ENCODE results near the gene DCTN2.

DCTN2 gene

DNA sequence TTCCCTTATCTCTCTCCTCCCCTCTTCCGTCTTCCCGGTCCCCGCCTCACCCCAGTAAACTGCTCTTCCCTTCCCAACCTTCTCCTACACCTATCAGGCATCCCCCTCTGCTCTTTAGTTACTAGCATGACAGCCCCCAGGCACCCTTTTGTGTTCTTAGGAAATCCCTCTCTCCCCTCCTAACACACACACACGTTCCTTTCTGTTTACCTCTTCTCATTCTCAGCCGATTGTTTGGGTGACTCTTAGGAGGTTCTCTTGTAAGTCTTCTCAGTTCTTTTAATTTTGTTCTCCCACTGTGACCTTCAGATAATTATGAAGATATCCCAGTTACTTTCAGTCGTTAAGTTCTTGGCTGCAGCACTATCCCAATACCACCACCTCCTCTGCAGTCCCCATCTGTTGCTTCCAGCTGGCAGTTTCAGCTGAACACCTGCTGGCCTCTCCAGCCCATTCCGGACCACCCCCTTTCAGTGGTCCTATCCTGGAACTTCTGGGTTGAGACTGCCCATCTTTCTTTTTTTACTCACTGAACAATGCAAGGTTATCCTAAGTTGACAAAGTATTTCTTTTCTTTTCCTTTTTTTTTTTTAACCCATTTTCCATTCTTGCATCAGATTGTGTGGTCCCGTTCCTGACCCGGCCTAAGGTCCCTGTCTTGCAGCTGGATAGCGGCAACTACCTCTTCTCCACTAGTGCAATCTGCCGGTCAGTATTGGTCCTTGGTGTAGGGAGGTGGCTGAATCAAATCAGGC lies 58.4 kb downstream of the DCTN2 start:
- Histone ChIP-seq H3K9ac (ENCODE audit: low read depth, low read length) (peak overlapping the region; percentile 97), H3K27ac (ENCODE audit: low read length) (peak overlapping the region; percentile 74), H3K4me1 (ENCODE audit: insufficient read depth, low read length) (peaks cover 4% of the 10 kb centered on the region; the same call in 1 of the 2 replicates), H3K36me3 (ENCODE audit: insufficient read depth, low read depth, low read length) (peaks cover 42% of the 10 kb centered on the region), H3K9me3 (ENCODE audit: insufficient read depth, low read depth, low read length) (peaks cover 3% of the 10 kb centered on the region; the same call in 1 of the 2 replicates), H3K27me3 (ENCODE audit: insufficient read depth, low read length) (no peaks in the 10 kb centered on the region), H3K4me3 (ENCODE audit: low read length) (peak overlapping the region; percentile 95)

DNA sequence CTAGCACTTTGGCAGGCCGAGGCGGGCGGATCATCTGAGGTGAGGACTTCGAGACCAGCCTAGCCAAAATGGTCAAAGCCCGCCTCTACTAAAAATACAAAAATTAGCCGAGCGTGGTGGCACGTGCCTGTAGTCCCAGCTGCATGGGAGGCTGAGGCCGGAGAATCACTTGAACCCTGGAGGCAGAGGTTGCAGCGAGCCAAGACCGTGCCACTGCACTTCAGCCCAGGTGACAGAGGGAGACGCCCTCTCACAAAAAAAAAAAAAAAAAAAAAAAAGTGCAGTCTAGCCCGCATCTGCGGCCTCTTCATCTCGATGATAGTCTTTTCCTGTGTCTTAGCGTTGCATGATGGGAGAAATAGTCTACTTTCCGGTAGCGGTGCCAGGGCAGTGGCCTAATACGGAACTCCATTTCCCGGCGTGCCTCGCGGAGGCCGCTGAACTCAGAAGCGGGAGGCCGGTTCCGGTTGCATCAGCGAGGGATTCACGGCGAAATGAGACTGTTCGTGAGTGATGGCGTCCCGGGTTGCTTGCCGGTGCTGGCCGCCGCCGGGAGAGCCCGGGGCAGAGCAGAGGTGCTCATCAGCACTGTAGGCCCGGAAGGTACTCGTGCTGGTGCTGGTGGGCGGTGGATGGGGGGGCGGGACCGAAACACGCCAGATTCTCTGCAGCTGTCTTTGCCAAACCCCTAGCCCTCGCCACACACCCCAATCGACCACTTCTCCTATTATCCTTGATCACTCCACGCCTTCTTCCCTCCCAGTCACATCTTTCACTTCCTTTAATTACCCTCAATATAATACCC lies 59.2 kb downstream of the DCTN2 start, which contains the start of gene MARS1:
Gene MARS1 (plus strand): TSS at position 472 of the 805 bp plus-strand sequence. CDS start 23 bp downstream, at position 495.
- Histone ChIP-seq H3K36me3 (ENCODE audit: insufficient read depth, low read depth, low read length) (peaks cover 39% of the 10 kb centered on the region), H3K9ac (ENCODE audit: low read depth, low read length) (peak within 1 kb of the TSS; percentile 97), H3K27ac (ENCODE audit: low read length) (peak within 1 kb of the TSS; percentile 74), H3K4me1 (ENCODE audit: insufficient read depth, low read length) (peaks cover 8% of the 10 kb centered on the region; the same call in 1 of the 2 replicates), H3K4me3 (ENCODE audit: low read length) (peak within 1 kb of the TSS; percentile 95), H3K9me3 (ENCODE audit: insufficient read depth, low read depth, low read length) (peaks cover under 1% of the 10 kb centered on the region; the same call in 1 of the 2 replicates), H3K27me3 (ENCODE audit: insufficient read depth, low read length) (no peaks in the 10 kb centered on the region)

DNA sequence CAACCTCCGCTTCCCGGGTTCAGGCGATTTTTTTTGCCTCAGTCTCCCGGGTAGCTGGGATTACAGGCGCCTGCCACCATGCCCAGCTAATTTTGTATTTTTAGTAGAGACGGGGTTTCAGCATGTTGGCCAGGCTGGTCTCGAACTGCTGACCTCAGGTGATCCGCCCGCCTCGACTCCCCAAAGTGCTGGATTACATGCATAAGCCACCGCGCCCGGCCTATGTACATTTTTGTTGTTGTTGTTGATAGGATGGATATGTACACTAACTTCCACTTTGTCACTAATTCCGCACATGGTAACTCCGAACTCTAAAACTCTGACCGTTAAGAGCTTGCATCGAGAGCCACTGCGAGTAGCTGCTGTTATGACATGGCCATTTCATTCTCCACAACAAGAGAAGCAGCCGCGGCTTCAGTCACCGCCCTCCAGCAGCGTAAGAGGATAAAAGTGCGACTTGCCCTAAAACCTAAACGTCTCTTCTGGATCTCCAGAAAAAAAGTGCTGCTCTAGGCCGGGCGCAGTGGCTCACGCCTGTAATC lies 59.9 kb downstream of the DCTN2 start:
- Histone ChIP-seq H3K4me1 (ENCODE audit: insufficient read depth, low read length) (peaks cover 8% of the 10 kb centered on the region; the same call in 1 of the 2 replicates), H3K36me3 (ENCODE audit: insufficient read depth, low read depth, low read length) (peaks cover 32% of the 10 kb centered on the region), H3K4me3 (ENCODE audit: low read length) (no peak overlapping the region; the same call in 1 of the 2 replicates), H3K9ac (ENCODE audit: low read depth, low read length) (no peak overlapping the region), H3K9me3 (ENCODE audit: insufficient read depth, low read depth, low read length) (no peaks in the 10 kb centered on the region), H3K27me3 (ENCODE audit: insufficient read depth, low read length) (no peaks in the 10 kb centered on the region), H3K27ac (ENCODE audit: low read length) (no peak overlapping the region)

DNA sequence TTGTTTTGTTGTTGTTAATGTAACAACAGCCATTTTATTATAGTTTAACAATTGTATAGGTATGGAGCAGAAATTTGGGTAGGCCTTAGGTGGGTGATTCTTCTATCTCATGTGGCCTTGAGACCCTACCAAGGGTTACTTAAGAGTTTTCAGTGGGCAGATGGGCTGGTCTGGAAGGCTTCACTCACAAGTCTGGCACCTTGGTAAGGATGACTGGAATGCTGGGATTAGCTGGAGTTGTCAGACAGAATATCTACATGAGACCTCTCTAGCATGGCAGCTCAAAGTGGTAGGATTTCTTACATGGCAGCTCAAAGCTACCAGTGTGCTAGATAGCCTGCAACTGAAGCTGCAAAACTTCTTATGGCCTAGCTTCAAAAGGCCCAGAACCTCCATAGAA lies 61.3 kb downstream of the DCTN2 start:
- Histone ChIP-seq H3K4me1 (ENCODE audit: insufficient read depth, low read length) (peaks cover 12% of the 10 kb centered on the region; the same call in 1 of the 2 replicates), H3K9ac (ENCODE audit: low read depth, low read length) (no peak overlapping the region), H3K36me3 (ENCODE audit: insufficient read depth, low read depth, low read length) (peaks cover 20% of the 10 kb centered on the region), H3K9me3 (ENCODE audit: insufficient read depth, low read depth, low read length) (no peaks in the 10 kb centered on the region), H3K4me3 (ENCODE audit: low read length) (no peak overlapping the region), H3K27me3 (ENCODE audit: insufficient read depth, low read length) (no peaks in the 10 kb centered on the region), H3K27ac (ENCODE audit: low read length) (no peak overlapping the region)

DNA sequence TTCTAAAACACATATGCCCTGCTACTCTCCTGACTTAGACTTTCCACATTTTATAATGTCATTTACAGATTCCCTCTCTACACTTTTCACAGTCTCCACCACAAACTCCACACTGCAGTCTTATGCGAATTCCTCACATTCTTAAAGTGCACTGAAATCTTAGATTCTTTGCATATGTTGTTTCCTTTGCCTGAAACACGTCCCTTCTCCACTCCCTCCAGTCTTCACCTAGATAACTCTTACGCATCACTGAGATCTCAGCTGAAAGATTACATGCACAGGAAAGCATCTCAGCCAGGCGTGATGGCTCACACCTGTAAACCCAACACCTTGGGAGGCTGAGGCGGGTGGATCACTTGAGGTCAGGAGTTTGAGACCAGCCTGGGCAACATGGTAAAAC lies 63.5 kb downstream of the DCTN2 start:
- no peak overlapping the region for H3K9ac ChIP-seq (ENCODE audit: low read depth, low read length)
- H3K27ac ChIP-seq (ENCODE audit: low read length), result no peak overlapping the region
- H3K4me1 ChIP-seq (ENCODE audit: insufficient read depth, low read length), result peaks cover 9% of the 10 kb centered on the region; the same call in 1 of the 2 replicates
- H3K36me3 ChIP-seq (ENCODE audit: insufficient read depth, low read depth, low read length), result no peaks in the 10 kb centered on the region
- no peaks in the 10 kb centered on the region for H3K9me3 ChIP-seq (ENCODE audit: insufficient read depth, low read depth, low read length)
- H3K27me3 ChIP-seq (ENCODE audit: insufficient read depth, low read length), result peaks cover 15% of the 10 kb centered on the region
- H3K4me3 ChIP-seq (ENCODE audit: low read length), result no peak overlapping the region

DNA sequence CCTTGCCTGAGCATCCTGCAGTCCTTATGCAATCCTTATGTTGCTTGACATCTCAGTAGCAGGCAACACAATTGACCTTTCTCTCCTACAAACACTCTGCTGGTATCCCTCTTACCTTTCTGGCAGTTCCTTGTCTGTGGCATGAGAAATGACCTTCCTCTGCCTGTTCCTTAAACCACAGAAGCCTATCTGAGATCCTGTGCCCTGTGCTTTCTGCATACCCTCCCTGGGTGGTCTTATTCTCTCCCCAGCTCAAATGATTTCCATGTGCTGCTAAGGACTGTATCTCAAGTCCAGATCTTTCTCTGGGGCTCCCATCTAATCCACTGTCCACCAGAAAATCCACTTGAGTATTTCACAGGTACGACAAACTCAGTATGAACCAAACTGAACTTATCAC lies 65.3 kb downstream of the DCTN2 start:
- Histone ChIP-seq H3K9ac (ENCODE audit: low read depth, low read length) (no peak overlapping the region), H3K4me1 (ENCODE audit: insufficient read depth, low read length) (peaks cover 9% of the 10 kb centered on the region; the same call in 1 of the 2 replicates), H3K27me3 (ENCODE audit: insufficient read depth, low read length) (peaks cover 33% of the 10 kb centered on the region), H3K36me3 (ENCODE audit: insufficient read depth, low read depth, low read length) (no peaks in the 10 kb centered on the region), H3K27ac (ENCODE audit: low read length) (no peak overlapping the region), H3K9me3 (ENCODE audit: insufficient read depth, low read depth, low read length) (no peaks in the 10 kb centered on the region), H3K4me3 (ENCODE audit: low read length) (no peak overlapping the region)

Data from iPS-20b (cell line).